Suprapubic skin (tissue), 4 donors: ENCODE results near the gene CDH4.

Source experiments
- POLR2A ChIP-seq, 2 donors: fragments of 450-650 bp; IDR thresholded peaks; one replicate each; pipeline ENCODE4 v1.6.1; 2017; ENCODE audit warnings: antibody characterized with exemption in 2 of 2, mild to moderate bottlenecking in 2 of 2, moderate library complexity in 2 of 2
- POLR2AphosphoS5 ChIP-seq, 3 donors: sonication (generic); formaldehyde crosslinking; IDR thresholded peaks; one replicate each; pipeline ENCODE4 v1.6.1; 2017; ENCODE audit warnings: antibody characterized with exemption in 3 of 3
- TF ChIP-seq, protein P1 (sequence below), 2 donors: fragments of 200-600 bp in 1 of 2; fragments of 450-650 bp in 1 of 2; sonication (generic) in 1 of 2; IDR thresholded peaks; one replicate each; pipeline ENCODE4 v1.5.1; 2016 to 2019; ENCODE audit warnings: antibody characterized with exemption in 2 of 2, mild to moderate bottlenecking in 1 of 2, moderate library complexity in 1 of 2

- TF ChIP-seq POLR2AphosphoS5 (IDR thresholded peaks at IDR 0.05) (no peak), POLR2A (IDR thresholded peaks at IDR 0.05) (no peak)
- TF ChIP-seq, protein P1, sequence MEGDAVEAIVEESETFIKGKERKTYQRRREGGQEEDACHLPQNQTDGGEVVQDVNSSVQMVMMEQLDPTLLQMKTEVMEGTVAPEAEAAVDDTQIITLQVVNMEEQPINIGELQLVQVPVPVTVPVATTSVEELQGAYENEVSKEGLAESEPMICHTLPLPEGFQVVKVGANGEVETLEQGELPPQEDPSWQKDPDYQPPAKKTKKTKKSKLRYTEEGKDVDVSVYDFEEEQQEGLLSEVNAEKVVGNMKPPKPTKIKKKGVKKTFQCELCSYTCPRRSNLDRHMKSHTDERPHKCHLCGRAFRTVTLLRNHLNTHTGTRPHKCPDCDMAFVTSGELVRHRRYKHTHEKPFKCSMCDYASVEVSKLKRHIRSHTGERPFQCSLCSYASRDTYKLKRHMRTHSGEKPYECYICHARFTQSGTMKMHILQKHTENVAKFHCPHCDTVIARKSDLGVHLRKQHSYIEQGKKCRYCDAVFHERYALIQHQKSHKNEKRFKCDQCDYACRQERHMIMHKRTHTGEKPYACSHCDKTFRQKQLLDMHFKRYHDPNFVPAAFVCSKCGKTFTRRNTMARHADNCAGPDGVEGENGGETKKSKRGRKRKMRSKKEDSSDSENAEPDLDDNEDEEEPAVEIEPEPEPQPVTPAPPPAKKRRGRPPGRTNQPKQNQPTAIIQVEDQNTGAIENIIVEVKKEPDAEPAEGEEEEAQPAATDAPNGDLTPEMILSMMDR (IDR thresholded peaks at IDR 0.05) = no peak
These were observed 716.9 kb downstream of the CDH4 start for GRCh38 chr20:61968932-61969331.
